H1 (cell line): ENCODE data around the gene DGKI. TPM values are rescaled to one million over a fixed set of nuclear protein-coding genes. Genes with fewer than 3 reads are reported as not detected.

Experiments
- CREB1 ChIP-seq: IDR thresholded peaks from 2 replicates; pipeline ENCODE4 v1.6.1; 2012; ENCODE audit warnings: inconsistent platforms
- HDAC2 ChIP-seq, 2 experiments: fragments of 300-600 bp in 1 of 2; sonication (generic) in 1 of 2; IDR thresholded peaks; 2 replicates each; pipeline ENCODE4 v1.6.1; 2011 to 2012; ENCODE audit warnings: low read depth in 2 of 2, low read length in 2 of 2, mild to moderate bottlenecking in 2 of 2, moderate library complexity in 2 of 2, borderline replicate concordance in 1 of 2, inconsistent platforms in 1 of 2
- PHF8 ChIP-seq: fragments of 200-600 bp; sonication (generic); conservative IDR thresholded peaks from 2 replicates; pipeline ENCODE4 v1.7.1; 2012; ENCODE audit warnings: low read depth, mild to moderate bottlenecking, inconsistent platforms, low read length, moderate library complexity
- polyA plus RNA-seq, 7 experiments: library from polyadenylated mRNA; depleted of rRNA in 3 of 7; stranded (reverse) in 5 of 7; unstranded in 2 of 7; fragments of >200 nt in 5 of 7; fragments of 200-250 nt in 2 of 7; gene quantifications; 1 replicate in 5 of 7; 2 replicates in 1 of 7; 4 replicates in 1 of 7; pipeline versions ENCODE4 v1.2.1 to v1.2.3, GENCODE V29; 2011 to 2013; ENCODE audit warnings: missing spikeins in 2 of 7, mixed read lengths in 2 of 7
- total RNA-seq: library from RNA; stranded (reverse); fragmentation: NEBNext Ultra II Directional; extraction: Animal tissue kit (Norgen Biotek cat#: 25700); gene quantifications from 2 replicates; pipeline ENCODE4 v1.2.1, GENCODE V29; 2021

The DGKI gene
- total and polyA plus RNA-seq, 2 of the 8 experiments (the other 6 are each of a cell fraction or from before 2014, with no cell fraction given), result 0.20 to 0.71 TPM

DNA sequence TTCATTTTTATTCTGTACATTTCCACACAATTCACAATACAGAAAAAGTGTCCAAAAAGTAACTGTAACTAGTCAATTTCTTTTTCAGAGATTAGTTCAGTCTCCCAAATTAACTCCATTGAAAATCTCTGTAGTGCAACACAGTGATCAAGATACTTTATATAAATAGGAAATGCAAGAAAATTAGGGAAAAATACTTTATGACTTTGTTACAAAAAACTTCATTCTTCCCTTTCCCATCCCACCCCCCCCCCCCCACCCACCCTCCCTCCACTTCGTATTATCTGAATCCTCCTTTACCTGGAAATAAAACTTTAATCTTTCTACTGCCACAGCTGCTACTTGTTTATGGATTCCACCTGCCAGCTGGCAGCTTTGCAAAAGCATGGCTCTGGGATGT is 465.7 kb downstream of the DGKI start (continued):
- TF ChIP-seq HDAC2 (IDR thresholded peaks at IDR 0.05; ENCODE audit: borderline replicate concordance in 1 of 2, low read depth in 2 of 2, low read length in 2 of 2) (no peak), CREB1 (no peak), PHF8 (no peak)
